A673 (cell line): Measurements from ENCODE around the gene MRPL48.
"Not testable (repeated sequence)": the region's sequence is repeated elsewhere in the genome, so short reads cannot be mapped to it uniquely, and the experiment has no call there.

Experiments
- EZH2 ChIP-seq: fragments of 200-600 bp; sonication (generic); IDR thresholded peaks from 2 replicates; pipeline ENCODE4 v1.6.1; 2017; ENCODE audit warnings: borderline replicate concordance, low read depth, mild to moderate bottlenecking, mixed read lengths, antibody characterized with exemption, low read length; ENCODE audit not compliant: poor library complexity, severe bottlenecking
- TF ChIP-seq, protein P1 (sequence below): fragments of 300-800, 200-600 bp; sonication (generic); conservative IDR thresholded peaks from 2 replicates; pipeline ENCODE4 v1.5.1; 2017; ENCODE audit warnings: low read depth, mild to moderate bottlenecking, antibody characterized with exemption, low read length, moderate library complexity, mixed read lengths

DNA sequence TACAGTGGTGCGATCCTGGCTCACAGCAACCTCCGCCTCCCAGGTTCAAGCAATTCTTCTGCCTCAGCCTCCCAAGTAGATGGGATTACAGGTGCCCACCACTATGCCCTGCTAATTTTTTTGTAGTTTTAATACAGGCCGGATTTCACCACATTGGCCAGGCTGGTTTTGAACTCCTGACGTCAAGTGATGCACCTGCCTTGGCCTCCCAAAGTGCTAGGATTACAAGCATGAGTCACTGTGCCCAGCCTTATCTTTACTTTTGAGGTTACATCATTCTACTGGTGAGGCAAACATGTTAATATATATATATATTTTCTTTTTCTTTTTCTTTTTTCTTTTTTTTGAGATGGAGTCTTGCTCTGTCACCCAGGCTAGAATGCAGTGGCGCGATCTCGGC, 16.9 kb upstream of the MRPL48 start:
- TF ChIP-seq, protein P1, sequence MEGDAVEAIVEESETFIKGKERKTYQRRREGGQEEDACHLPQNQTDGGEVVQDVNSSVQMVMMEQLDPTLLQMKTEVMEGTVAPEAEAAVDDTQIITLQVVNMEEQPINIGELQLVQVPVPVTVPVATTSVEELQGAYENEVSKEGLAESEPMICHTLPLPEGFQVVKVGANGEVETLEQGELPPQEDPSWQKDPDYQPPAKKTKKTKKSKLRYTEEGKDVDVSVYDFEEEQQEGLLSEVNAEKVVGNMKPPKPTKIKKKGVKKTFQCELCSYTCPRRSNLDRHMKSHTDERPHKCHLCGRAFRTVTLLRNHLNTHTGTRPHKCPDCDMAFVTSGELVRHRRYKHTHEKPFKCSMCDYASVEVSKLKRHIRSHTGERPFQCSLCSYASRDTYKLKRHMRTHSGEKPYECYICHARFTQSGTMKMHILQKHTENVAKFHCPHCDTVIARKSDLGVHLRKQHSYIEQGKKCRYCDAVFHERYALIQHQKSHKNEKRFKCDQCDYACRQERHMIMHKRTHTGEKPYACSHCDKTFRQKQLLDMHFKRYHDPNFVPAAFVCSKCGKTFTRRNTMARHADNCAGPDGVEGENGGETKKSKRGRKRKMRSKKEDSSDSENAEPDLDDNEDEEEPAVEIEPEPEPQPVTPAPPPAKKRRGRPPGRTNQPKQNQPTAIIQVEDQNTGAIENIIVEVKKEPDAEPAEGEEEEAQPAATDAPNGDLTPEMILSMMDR, result not testable (repeated sequence)
- not testable (repeated sequence) for TF ChIP-seq EZH2
